Smooth muscle cell (in vitro differentiated cells): ENCODE data around the gene FRMPD1. TPM values are rescaled to one million over a fixed set of nuclear protein-coding genes. Genes with fewer than 3 reads are reported as not detected.

Experiments
- DNase-seq: peaks from one replicate; lab custom pipeline; 2025; ENCODE audit not compliant: unreplicated experiment; lab: John Stamatoyannopoulos, UW
- H2AFZ ChIP-seq: fragments of 200-600 bp; sonication (generic); 2 replicates; pipeline ENCODE4 v1.6.0; 2016; ENCODE audit warnings: antibody characterized with exemption, low read depth, mild to moderate bottlenecking
- H3F3A ChIP-seq: fragments of 200-600 bp; sonication (generic); 2 replicates; pipeline ENCODE4 v1.6.0; 2017; ENCODE audit warnings: antibody characterized with exemption, low read depth
- H3K27ac ChIP-seq: fragments of 200-600 bp; sonication (generic); 2 replicates; pipeline ENCODE4 v1.5.1; 2016; ENCODE audit warnings: low read depth, mild to moderate bottlenecking
- H3K27me3 ChIP-seq: fragments of 200-600 bp; sonication (generic); 2 replicates; pipeline ENCODE4 v1.6.1; 2016; ENCODE audit warnings: low read depth, mild to moderate bottlenecking
- H3K36me3 ChIP-seq: fragments of 200-600 bp; sonication (generic); 2 replicates; pipeline ENCODE4 v1.5.1; 2016; ENCODE audit warnings: low read depth
- H3K4me1 ChIP-seq: fragments of 200-600 bp; sonication (generic); 2 replicates; pipeline ENCODE4 v1.5.1; 2016; ENCODE audit warnings: low read depth
- H3K4me2 ChIP-seq: fragments of 200-600 bp; sonication (generic); 2 replicates; pipeline ENCODE4 v1.6.0; 2016; ENCODE audit warnings: mild to moderate bottlenecking
- H3K4me3 ChIP-seq: fragments of 200-600 bp; sonication (generic); 2 replicates; pipeline ENCODE4 v1.5.1; 2016; ENCODE audit warnings: mild to moderate bottlenecking
- H3K79me2 ChIP-seq: fragments of 200-600 bp; sonication (generic); 2 replicates; pipeline ENCODE4 v1.6.0; 2016; ENCODE audit warnings: low read depth, mild to moderate bottlenecking
- H3K9ac ChIP-seq: fragments of 200-600 bp; sonication (generic); 2 replicates; pipeline ENCODE4 v1.6.0; 2016; ENCODE audit warnings: low read depth
- H3K9me3 ChIP-seq: fragments of 200-600 bp; sonication (generic); replicated peaks from 2 replicates; pipeline ENCODE4 v1.5.1; 2016; ENCODE audit warnings: low read depth
- H4K20me1 ChIP-seq: fragments of 200-600 bp; sonication (generic); 2 replicates; pipeline ENCODE4 v1.6.0; 2016; ENCODE audit warnings: low read depth
- CTCF ChIP-seq: fragments of 200-600 bp; sonication (generic); IDR thresholded peaks from 2 replicates; pipeline ENCODE4 v1.5.1; 2017; ENCODE audit warnings: borderline replicate concordance, mild to moderate bottlenecking, antibody characterized with exemption; ENCODE audit not compliant: insufficient read depth, poor library complexity, severe bottlenecking
- WGBS: methylation state at CpG from one replicate; pipeline ENCODE4 v1.1.7; 2016; ENCODE audit warnings: low lambda C conversion rate; 5-methylcytosine and 5-hydroxymethylcytosine counted together
- polyA plus RNA-seq: library from polyadenylated mRNA; unstranded; fragments of >200 nt; fragmentation: Nextera tagmentation; extraction: Ambion mirVana; gene quantifications from 2 replicates; pipeline ENCODE4 v1.2.1, GENCODE V29; 2016
- total RNA-seq: library from RNA; depleted of rRNA; stranded (reverse); fragments of >200 nt; gene quantifications from 2 replicates; pipeline ENCODE4 v1.2.3, GENCODE V29; 2014

The FRMPD1 gene
- total and polyA plus RNA-seq, 2 experiments from 2014 or later = 0.22 TPM; not detected in 1

GRCh38 chr9:37752642-37753488, 102.1 kb downstream of the FRMPD1 start:
- no peak for TF ChIP-seq CTCF
- Histone ChIP-seq H3K4me3 (peak overlapping the region; percentile 73), H3K4me1 (no peaks in the 10 kb centered on the region), H3K9ac (no peak overlapping the region), H3K79me2 (no peaks in the 10 kb centered on the region), H3K27ac (no peak overlapping the region), H2AFZ (peak overlapping the region; percentile 95), H3F3A (no peaks in the 10 kb centered on the region), H4K20me1 (no peaks in the 10 kb centered on the region), H3K36me3 (no peaks in the 10 kb centered on the region), H3K9me3 (no peaks in the 10 kb centered on the region), H3K4me2 (peak overlapping the region; percentile 90), H3K27me3 (no peaks in the 10 kb centered on the region)
- WGBS = 95% methylated on average over 29 of the region's 29 CpGs
- DNase-seq = no peak

- Histone ChIP-seq H3K79me2 (no peaks in the 10 kb centered on the region), H3F3A (no peaks in the 10 kb centered on the region), H4K20me1 (no peaks in the 10 kb centered on the region), H3K27me3 (no peaks in the 10 kb centered on the region), H3K4me3 (peak within 1 kb of the TSS; percentile 73), H3K9ac (peak within 1 kb of the TSS; percentile 76), H3K27ac (no peak within 1 kb of the TSS), H3K36me3 (no peaks in the 10 kb centered on the region), H3K4me1 (no peaks in the 10 kb centered on the region), H3K4me2 (peak within 1 kb of the TSS; percentile 90), H3K9me3 (no peaks in the 10 kb centered on the region), H2AFZ (peak within 1 kb of the TSS; percentile 95)
- WGBS = 4% methylated on average over 30 of the region's 40 CpGs
- no peak for TF ChIP-seq CTCF
- DNase-seq = peak; percentile 54
Measured at GRCh38 chr9:37753489-37754190, 102.9 kb downstream of the FRMPD1 start, which contains the start of gene TRMT10B. Gene TRMT10B (plus strand): TSS chr9:37753805. CDS start chr9:37761932, 8,127 bp downstream.

GRCh38 chr9:37758747-37759146, 108.0 kb downstream of the FRMPD1 start:
- no peak for TF ChIP-seq CTCF
- no peak for DNase-seq
- H3K9me3 ChIP-seq = no peaks in the 10 kb centered on the region
- H3K27me3 ChIP-seq = no peaks in the 10 kb centered on the region
- H3K4me2 ChIP-seq = no peak overlapping the region
- no peak overlapping the region for H2AFZ ChIP-seq
- H3K4me1 ChIP-seq = no peaks in the 10 kb centered on the region
- no peak overlapping the region for H3K4me3 ChIP-seq
- 91% methylated on average over 3 of the region's 3 CpGs for WGBS
- H3K27ac ChIP-seq = no peak overlapping the region
- H3K79me2 ChIP-seq = no peaks in the 10 kb centered on the region
- no peaks in the 10 kb centered on the region for H3F3A ChIP-seq
- H3K9ac ChIP-seq = no peak overlapping the region
- H3K36me3 ChIP-seq = no peaks in the 10 kb centered on the region
- H4K20me1 ChIP-seq = no peaks in the 10 kb centered on the region
